ENCODE results near the gene NCSTN.

NCSTN gene

GRCh38 chr1:160342953-160343869 lies at the start of gene NCSTN, which contains the start of gene COPA:
Gene NCSTN (plus strand): TSS chr1:160343383. CDS start chr1:160343397, 14 bp downstream.
Gene COPA (minus strand): TSS chr1:160343250. CDS start chr1:160343170, 80 bp downstream.
- peak; percentile 98 for DNase-seq

GRCh38 chr1:160296036-160296435 lies 47.1 kb upstream of the NCSTN start:
- no peak for DNase-seq

- no peak for DNase-seq
These were observed 43.0 kb upstream of the NCSTN start for GRCh38 chr1:160300173-160300572.

GRCh38 chr1:160307118-160307791 lies 35.9 kb upstream of the NCSTN start:
- peak; percentile 7 for DNase-seq

- no peak for DNase-seq
These were observed 34.6 kb upstream of the NCSTN start for GRCh38 chr1:160308451-160309184.

- DNase-seq = no peak
These were observed 34.0 kb upstream of the NCSTN start for GRCh38 chr1:160309185-160309557.

- no peak for DNase-seq
These were observed 33.6 kb upstream of the NCSTN start for GRCh38 chr1:160309571-160309970.

GRCh38 chr1:160315359-160315758 lies 27.8 kb upstream of the NCSTN start:
- DNase-seq = no peak

GRCh38 chr1:160322831-160323230 lies 20.4 kb upstream of the NCSTN start:
- no peak for DNase-seq

GRCh38 chr1:160325252-160325651 lies 17.9 kb upstream of the NCSTN start:
- no peak for DNase-seq

- DNase-seq = peak; percentile 69
These were observed 16.8 kb upstream of the NCSTN start for GRCh38 chr1:160326418-160326817.

GRCh38 chr1:160328184-160328583 lies 15.0 kb upstream of the NCSTN start:
- no peak for DNase-seq

GRCh38 chr1:160330119-160330518 lies 13.1 kb upstream of the NCSTN start:
- DNase-seq = peak; percentile 22

GRCh38 chr1:160332516-160332915 lies 10.7 kb upstream of the NCSTN start:
- no peak for DNase-seq

GRCh38 chr1:160338580-160338979 lies 4.6 kb upstream of the NCSTN start:
- peak; percentile 25 for DNase-seq

GRCh38 chr1:160340146-160340545 lies 3.0 kb upstream of the NCSTN start:
- no peak for DNase-seq

- no peak for DNase-seq
These were observed 2.3 kb upstream of the NCSTN start for GRCh38 chr1:160340866-160341265.

- DNase-seq = peak; percentile 37
These were observed 657 bp upstream of the NCSTN start for GRCh38 chr1:160342526-160342925.

GRCh38 chr1:160344241-160344640 lies 1.1 kb downstream of the NCSTN start:
- DNase-seq = no peak

GRCh38 chr1:160344936-160345335 lies 1.8 kb downstream of the NCSTN start:
- DNase-seq = no peak

GRCh38 chr1:160346463-160346862 lies 3.3 kb downstream of the NCSTN start:
- no peak for DNase-seq

GRCh38 chr1:160346958-160347357 lies 3.8 kb downstream of the NCSTN start:
- DNase-seq = peak; percentile 84

GRCh38 chr1:160351629-160352028 lies 8.4 kb downstream of the NCSTN start:
- no peak for DNase-seq

Data from hematopoietic multipotent progenitor cell treated with erythropoietin and hydrocortisone succinate and interleukin-3 and kit ligand, for 4 days (in vitro differentiated cells).